CD4-positive, CD25-positive, alpha-beta regulatory T cell (primary cell): ENCODE data around the gene MEAF6. TPM values are rescaled to one million over a fixed set of nuclear protein-coding genes. Genes with fewer than 3 reads are reported as not detected.

Experiments
- ATAC-seq, 2 donors: fragments of 150-1000 bp; cut with Tn5 transposase; one replicate each; pipeline ENCODE4 v1.10.0; 2021; ENCODE audit warnings: low read depth in 2 of 2, moderate number of reproducible peaks in 2 of 2, moderate library complexity in 1 of 2
- DNase-seq, 3 donors: peaks; one replicate each; pipeline versions ENCODE4 v3.0.0 to v3.0.0-alpha.2; 2012 to 2022; ENCODE audit warnings: mixed read lengths in 1 of 3
- H3K27ac ChIP-seq: one replicate; pipeline ENCODE4 v1.7.0; 2013; ENCODE audit warnings: mild to moderate bottlenecking, low read length; ENCODE audit not compliant: insufficient read depth, poor library complexity, severe bottlenecking
- H3K27me3 ChIP-seq: one replicate; pipeline ENCODE4 v1.7.0; 2013; ENCODE audit warnings: low read length; ENCODE audit not compliant: control insufficient read depth, insufficient read depth
- H3K36me3 ChIP-seq: one replicate; pipeline ENCODE4 v1.7.0; 2013; ENCODE audit warnings: mild to moderate bottlenecking, low read length, moderate library complexity; ENCODE audit not compliant: control insufficient read depth, insufficient read depth
- H3K4me1 ChIP-seq: 2 replicates; pipeline ENCODE4 v1.7.0; 2013; ENCODE audit warnings: mild to moderate bottlenecking, low read length; ENCODE audit not compliant: insufficient read depth, control insufficient read depth, poor library complexity, severe bottlenecking
- H3K4me3 ChIP-seq: one replicate; pipeline ENCODE4 v1.7.0; 2013; ENCODE audit warnings: low read depth, mild to moderate bottlenecking, low read length, moderate library complexity
- H3K9me3 ChIP-seq, 2 experiments: 1 replicate in 1 of 2; 2 replicates in 1 of 2; pipeline ENCODE4 v1.7.0; 2013; ENCODE audit warnings: low read length in 2 of 2, mild to moderate bottlenecking in 1 of 2, moderate library complexity in 1 of 2; ENCODE audit not compliant: control insufficient read depth in 2 of 2
- H3K27ac Mint-ChIP-seq, 3 donors: one replicate each; pipeline ENCODE4 v1.8.0; 2020 to 2022; ENCODE audit warnings: mild to moderate bottlenecking in 3 of 3, mixed read lengths in 3 of 3, moderate library complexity in 2 of 3
- H3K27me3 Mint-ChIP-seq: one replicate; pipeline ENCODE4 v1.8.0; 2022; ENCODE audit warnings: mild to moderate bottlenecking, mixed read lengths
- H3K36me3 Mint-ChIP-seq: one replicate; pipeline ENCODE4 v1.8.0; 2020; ENCODE audit warnings: mixed read lengths
- H3K4me1 Mint-ChIP-seq, 4 donors: one replicate each; pipeline ENCODE4 v1.8.0; 2020 to 2022; ENCODE audit warnings: mixed read lengths in 4 of 4, mild to moderate bottlenecking in 1 of 4
- H3K4me3 Mint-ChIP-seq, 4 donors: one replicate each; pipeline ENCODE4 v1.8.0; 2020 to 2022; ENCODE audit warnings: mild to moderate bottlenecking in 4 of 4, mixed read lengths in 4 of 4, moderate library complexity in 3 of 4
- H3K9me3 Mint-ChIP-seq, 7 donors: one replicate each; pipeline ENCODE4 v1.8.0; 2020 to 2022; ENCODE audit warnings: mixed read lengths in 7 of 7, mild to moderate bottlenecking in 3 of 7, moderate library complexity in 2 of 7
- polyA plus RNA-seq, 4 donors: library from polyadenylated mRNA; unstranded; fragments of 300-500 nt; fragmentation: Illumina TruSeq; gene quantifications; one replicate each; pipeline ENCODE4 v1.2.3, GENCODE V29; 2021
- total RNA-seq: library from RNA; stranded (reverse); gene quantifications from one replicate; pipeline ENCODE4 v1.2.3, GENCODE V29; 2022

MEAF6 gene
- total and polyA plus RNA-seq, 5 donors from 2014 or later: 52.3 to 163 (median 150) TPM

- H3K9me3 ChIP-seq: no peaks in the 10 kb centered on the region
- H3K4me1 ChIP-seq: peaks cover 67% of the 10 kb centered on the region
- ATAC-seq: peak; percentile 16 to 17
- Mint-ChIP-seq H3K36me3 (peaks cover 33% of the 10 kb centered on the region), H3K27ac (peak overlapping the region; percentile 99 to 100 (median 99)), H3K9me3 (peaks cover 0 to 3% (median 0%) of the 10 kb centered on the region in 7 donors), H3K27me3 (no peaks in the 10 kb centered on the region), H3K4me3 (peak overlapping the region; percentile 96 to 99 (median 98)), H3K4me1 (peaks cover 3 to 57% (median 29%) of the 10 kb centered on the region in 4 donors)
- H3K27ac ChIP-seq: peak overlapping the region; percentile 97
- H3K36me3 ChIP-seq: peaks cover 61% of the 10 kb centered on the region
- H3K4me3 ChIP-seq: peak overlapping the region; percentile 100
- H3K27me3 ChIP-seq: no peaks in the 10 kb centered on the region
- peak in 1 of 3 donors; percentile 52 for DNase-seq
Measured at GRCh38 chr1:37478451-37478881, 36.1 kb downstream of the MEAF6 start.

GRCh38 chr1:37477946-37478345 lies 36.6 kb downstream of the MEAF6 start:
- H3K27ac Mint-ChIP-seq: peak overlapping the region; percentile 99 to 100 (median 99)
- DNase-seq: peak in 1 of 3 donors; percentile 16
- no peaks in the 10 kb centered on the region for H3K9me3 ChIP-seq
- peaks cover 8 to 62% (median 34%) of the 10 kb centered on the region in 4 donors for H3K4me1 Mint-ChIP-seq
- peaks cover 0 to 3% (median 0%) of the 10 kb centered on the region in 7 donors for H3K9me3 Mint-ChIP-seq
- no peaks in the 10 kb centered on the region for H3K27me3 ChIP-seq
- H3K27ac ChIP-seq: peak overlapping the region; percentile 97
- peaks cover 72% of the 10 kb centered on the region for H3K4me1 ChIP-seq
- H3K36me3 Mint-ChIP-seq: peaks cover 33% of the 10 kb centered on the region
- peaks cover 57% of the 10 kb centered on the region for H3K36me3 ChIP-seq
- peak overlapping the region; percentile 100 for H3K4me3 ChIP-seq
- ATAC-seq: no peak
- no peaks in the 10 kb centered on the region for H3K27me3 Mint-ChIP-seq
- H3K4me3 Mint-ChIP-seq: peak overlapping the region; percentile 96 to 99 (median 98)

- Histone ChIP-seq H3K4me3 (peak overlapping the region; percentile 100), H3K4me1 (peaks cover 78% of the 10 kb centered on the region), H3K27me3 (no peaks in the 10 kb centered on the region), H3K36me3 (peaks cover 51% of the 10 kb centered on the region), H3K27ac (peak overlapping the region; percentile 97), H3K9me3 (no peaks in the 10 kb centered on the region)
- Mint-ChIP-seq H3K27ac (peak overlapping the region; percentile 99 to 100 (median 99)), H3K36me3 (peaks cover 29% of the 10 kb centered on the region), H3K27me3 (no peaks in the 10 kb centered on the region), H3K9me3 (peaks cover 0 to 3% (median 0%) of the 10 kb centered on the region in 7 donors), H3K4me3 (peak overlapping the region; percentile 96 to 99 (median 98)), H3K4me1 (peaks cover 10 to 64% (median 38%) of the 10 kb centered on the region in 4 donors)
- DNase-seq (peak; percentile 63 to 87 (median 73)), ATAC-seq (peak; percentile 8 to 12)
Measured at GRCh38 chr1:37477198-37477931, 37.2 kb downstream of the MEAF6 start.

- peak in 2 of 3 donors; percentile 8 to 13 for DNase-seq
- Mint-ChIP-seq H3K27ac (peak overlapping the region; percentile 99 to 100 (median 99)), H3K4me3 (peak overlapping the region; percentile 96 to 99 (median 98)), H3K4me1 (peaks cover 10 to 64% (median 41%) of the 10 kb centered on the region in 4 donors), H3K9me3 (peaks cover 0 to 3% (median 0%) of the 10 kb centered on the region in 7 donors), H3K36me3 (peaks cover 25% of the 10 kb centered on the region), H3K27me3 (no peaks in the 10 kb centered on the region)
- Histone ChIP-seq H3K27me3 (no peaks in the 10 kb centered on the region), H3K4me1 (peaks cover 77% of the 10 kb centered on the region), H3K4me3 (peak overlapping the region; percentile 100), H3K9me3 (no peaks in the 10 kb centered on the region), H3K36me3 (peaks cover 43% of the 10 kb centered on the region), H3K27ac (peak overlapping the region; percentile 97)
- ATAC-seq: no peak
Measured at GRCh38 chr1:37476460-37477197, 37.9 kb downstream of the MEAF6 start.

- DNase-seq (peak in 1 of 3 donors; percentile 9), ATAC-seq (no peak)
- H3K4me1 ChIP-seq: peaks cover 72% of the 10 kb centered on the region
- Mint-ChIP-seq H3K4me1 (peaks cover 10 to 59% (median 39%) of the 10 kb centered on the region in 4 donors), H3K9me3 (peaks cover 0 to 3% (median 0%) of the 10 kb centered on the region in 7 donors), H3K27me3 (no peaks in the 10 kb centered on the region), H3K36me3 (peaks cover 20% of the 10 kb centered on the region), H3K27ac (peak overlapping the region; percentile 95 to 99 (median 99)), H3K4me3 (peak overlapping the region; percentile 96 to 99 (median 98))
- peaks cover 38% of the 10 kb centered on the region for H3K36me3 ChIP-seq
- no peaks in the 10 kb centered on the region for H3K27me3 ChIP-seq
- peak overlapping the region; percentile 100 for H3K4me3 ChIP-seq
- peak overlapping the region; percentile 97 for H3K27ac ChIP-seq
- no peaks in the 10 kb centered on the region for H3K9me3 ChIP-seq
Measured at GRCh38 chr1:37476087-37476452, 38.5 kb downstream of the MEAF6 start.

- H3K27me3 ChIP-seq: no peaks in the 10 kb centered on the region
- Mint-ChIP-seq H3K36me3 (peaks cover 20% of the 10 kb centered on the region), H3K4me3 (peak overlapping the region; percentile 96 to 99 (median 98)), H3K27me3 (no peaks in the 10 kb centered on the region), H3K27ac (peak overlapping the region; percentile 95 to 99 (median 99)), H3K4me1 (peaks cover 10 to 57% (median 37%) of the 10 kb centered on the region in 4 donors), H3K9me3 (peaks cover 0 to 3% (median 0%) of the 10 kb centered on the region in 7 donors)
- ATAC-seq (no peak), DNase-seq (peak in 2 of 3 donors; percentile 19 to 28)
- H3K27ac ChIP-seq: peak overlapping the region; percentile 97
- H3K9me3 ChIP-seq: no peaks in the 10 kb centered on the region
- peak overlapping the region; percentile 100 for H3K4me3 ChIP-seq
- peaks cover 66% of the 10 kb centered on the region for H3K4me1 ChIP-seq
- peaks cover 32% of the 10 kb centered on the region for H3K36me3 ChIP-seq
Measured at GRCh38 chr1:37475380-37476086, 39.0 kb downstream of the MEAF6 start.
